ENCODE measurements around the gene CCDC57.
"Not testable (repeated sequence)": the region's sequence is repeated elsewhere in the genome, so short reads cannot be mapped to it uniquely, and the experiment has no call there.

CCDC57 gene

DNA sequence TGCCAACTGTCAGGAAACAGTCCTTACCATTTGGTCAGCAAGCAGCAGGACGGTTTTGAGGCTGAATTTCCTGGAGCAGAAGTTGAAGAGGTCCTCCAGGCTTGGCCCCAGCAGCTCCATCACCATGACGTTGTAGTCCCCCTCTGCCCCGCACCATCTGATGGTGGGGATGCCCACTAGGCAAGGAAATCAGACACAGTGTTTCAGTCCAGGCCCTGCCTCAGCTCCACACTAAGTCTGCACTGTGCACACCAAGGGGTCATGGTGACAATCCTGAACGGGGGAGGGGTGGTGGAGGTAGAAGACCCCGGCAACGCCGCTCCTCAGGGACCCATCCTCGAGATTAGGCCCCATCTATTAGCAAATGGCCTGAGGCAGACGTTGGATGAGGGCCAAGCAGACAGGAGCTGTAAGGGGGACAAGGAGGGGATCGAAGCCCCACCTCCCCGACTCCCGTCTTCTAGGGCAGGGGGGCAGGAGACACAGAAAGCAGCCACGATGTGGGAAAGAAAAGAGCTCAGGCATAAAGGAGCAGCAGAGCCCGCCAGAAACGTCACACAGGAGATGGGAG is 42.8 kb upstream of the CCDC57 start:
- TF ChIP-seq, protein P1, sequence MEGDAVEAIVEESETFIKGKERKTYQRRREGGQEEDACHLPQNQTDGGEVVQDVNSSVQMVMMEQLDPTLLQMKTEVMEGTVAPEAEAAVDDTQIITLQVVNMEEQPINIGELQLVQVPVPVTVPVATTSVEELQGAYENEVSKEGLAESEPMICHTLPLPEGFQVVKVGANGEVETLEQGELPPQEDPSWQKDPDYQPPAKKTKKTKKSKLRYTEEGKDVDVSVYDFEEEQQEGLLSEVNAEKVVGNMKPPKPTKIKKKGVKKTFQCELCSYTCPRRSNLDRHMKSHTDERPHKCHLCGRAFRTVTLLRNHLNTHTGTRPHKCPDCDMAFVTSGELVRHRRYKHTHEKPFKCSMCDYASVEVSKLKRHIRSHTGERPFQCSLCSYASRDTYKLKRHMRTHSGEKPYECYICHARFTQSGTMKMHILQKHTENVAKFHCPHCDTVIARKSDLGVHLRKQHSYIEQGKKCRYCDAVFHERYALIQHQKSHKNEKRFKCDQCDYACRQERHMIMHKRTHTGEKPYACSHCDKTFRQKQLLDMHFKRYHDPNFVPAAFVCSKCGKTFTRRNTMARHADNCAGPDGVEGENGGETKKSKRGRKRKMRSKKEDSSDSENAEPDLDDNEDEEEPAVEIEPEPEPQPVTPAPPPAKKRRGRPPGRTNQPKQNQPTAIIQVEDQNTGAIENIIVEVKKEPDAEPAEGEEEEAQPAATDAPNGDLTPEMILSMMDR (IDR thresholded peaks at IDR 0.05; ENCODE audit: low read depth, low read length): no peak
- no peak for DNase-seq (ENCODE audit: low read depth in 2 of 2)
- no peak overlapping the region for H3K4me3 ChIP-seq (replicated peaks in 1 of 2; ENCODE audit: low read depth in 2 of 2, low read length in 2 of 2)

DNA sequence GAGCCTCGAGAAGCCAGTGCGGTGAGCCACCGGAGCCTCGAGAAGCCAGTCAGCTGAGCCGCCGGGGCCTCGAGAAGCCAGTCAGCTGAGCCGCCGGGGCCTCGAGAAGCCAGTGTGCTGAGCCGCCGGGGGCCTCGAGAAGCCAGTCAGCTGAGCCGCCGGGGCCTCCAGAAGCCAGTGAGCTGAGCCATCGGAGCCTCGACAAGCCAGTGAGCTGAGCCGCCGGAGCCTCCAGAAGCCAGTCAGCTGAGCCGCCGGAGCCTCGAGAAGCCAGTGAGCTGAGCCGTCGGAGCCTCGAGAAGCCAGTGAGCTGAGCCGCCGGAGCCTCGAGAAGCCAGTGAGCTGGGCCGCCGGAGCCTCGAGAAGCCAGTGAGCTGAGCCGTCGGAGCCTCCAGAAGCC is 42.1 kb upstream of the CCDC57 start:
- H3K4me3 ChIP-seq (replicated peaks in 1 of 2; ENCODE audit: low read depth in 2 of 2, low read length in 2 of 2); DNase-seq (ENCODE audit: low read depth in 2 of 2): not testable (repeated sequence)

DNA sequence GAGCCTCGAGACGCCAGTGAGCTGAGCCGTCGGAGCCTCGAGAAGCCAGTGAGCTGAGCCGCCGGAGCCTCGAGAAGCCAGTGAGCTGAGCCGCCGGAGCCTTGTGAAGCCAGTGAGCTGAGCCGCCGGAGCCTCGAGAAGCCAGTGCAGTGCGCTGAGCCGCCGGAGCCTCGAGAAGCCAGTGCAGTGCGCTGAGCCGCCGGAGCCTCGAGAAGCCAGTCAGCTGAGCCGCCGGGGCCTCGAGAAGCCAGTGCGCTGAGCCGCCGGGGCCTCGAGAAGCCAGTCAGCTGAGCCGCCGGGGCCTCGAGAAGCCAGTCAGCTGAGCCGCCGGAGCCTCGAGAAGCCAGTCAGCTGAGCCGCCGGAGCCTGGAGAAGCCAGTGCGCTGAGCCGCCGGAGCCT is 41.5 kb upstream of the CCDC57 start:
- not testable (repeated sequence) for H3K4me3 ChIP-seq (replicated peaks in 1 of 2; ENCODE audit: low read depth in 2 of 2, low read length in 2 of 2); DNase-seq (ENCODE audit: low read depth in 2 of 2)

DNA sequence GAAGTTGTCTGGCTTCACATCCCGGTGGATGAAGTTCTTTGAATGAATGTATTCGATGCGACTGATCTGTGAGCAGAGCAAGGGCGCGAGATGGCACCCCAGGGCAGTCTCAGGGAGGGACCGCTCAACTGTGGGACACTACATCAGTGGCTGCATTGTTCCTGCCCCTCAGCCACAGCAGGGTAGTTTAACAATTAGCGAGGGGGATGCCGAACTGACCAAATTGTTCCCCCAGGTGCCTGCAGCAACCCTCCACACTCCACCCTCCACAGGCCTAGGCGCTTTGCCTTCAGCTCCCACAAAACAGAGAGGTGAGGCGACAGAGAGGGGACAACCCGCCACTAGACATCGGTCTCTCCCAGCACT is 40.5 kb upstream of the CCDC57 start:
- H3K4me3 ChIP-seq (replicated peaks in 1 of 2; ENCODE audit: low read depth in 2 of 2, low read length in 2 of 2): no peak overlapping the region
- DNase-seq (ENCODE audit: low read depth in 2 of 2): no peak
- TF ChIP-seq, protein P1 (IDR thresholded peaks at IDR 0.05; ENCODE audit: low read depth, low read length): no peak

DNA sequence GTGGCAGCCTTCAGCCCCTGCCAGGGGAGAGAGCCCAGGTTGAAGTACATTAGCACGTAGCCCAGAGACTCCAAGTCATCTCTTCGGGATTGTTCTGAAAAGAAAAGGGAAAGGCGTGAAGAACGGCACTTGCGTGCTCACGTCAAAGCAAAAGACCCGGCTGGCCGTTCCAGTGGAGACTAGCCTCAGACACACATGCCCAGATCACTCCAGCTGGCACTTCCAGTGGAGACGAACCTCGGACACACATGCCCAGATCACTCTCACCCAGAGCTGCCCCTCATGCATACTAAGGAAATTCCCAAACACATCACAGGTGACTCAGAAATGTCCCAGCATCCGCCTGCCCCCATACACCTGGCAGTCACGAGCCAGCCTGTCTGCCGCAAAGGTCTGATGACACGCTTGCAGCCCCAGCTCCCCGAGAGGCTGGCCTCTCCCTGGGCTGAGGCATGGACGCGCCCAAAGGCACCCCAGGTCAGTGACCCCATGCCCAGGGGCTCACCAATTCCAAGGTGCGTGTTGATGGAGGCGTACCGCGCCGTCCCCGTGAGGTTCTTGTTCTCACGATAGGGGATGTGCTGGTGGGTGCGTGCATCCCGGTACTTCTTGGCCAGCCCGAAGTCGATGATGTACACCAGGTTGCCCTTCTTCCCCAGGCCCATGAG is 40.0 kb upstream of the CCDC57 start:
- no peak for DNase-seq (ENCODE audit: low read depth in 2 of 2)
- no peak overlapping the region for H3K4me3 ChIP-seq (replicated peaks in 1 of 2; ENCODE audit: low read depth in 2 of 2, low read length in 2 of 2)
- TF ChIP-seq, protein P1 (IDR thresholded peaks at IDR 0.05; ENCODE audit: low read depth, low read length): no peak

DNA sequence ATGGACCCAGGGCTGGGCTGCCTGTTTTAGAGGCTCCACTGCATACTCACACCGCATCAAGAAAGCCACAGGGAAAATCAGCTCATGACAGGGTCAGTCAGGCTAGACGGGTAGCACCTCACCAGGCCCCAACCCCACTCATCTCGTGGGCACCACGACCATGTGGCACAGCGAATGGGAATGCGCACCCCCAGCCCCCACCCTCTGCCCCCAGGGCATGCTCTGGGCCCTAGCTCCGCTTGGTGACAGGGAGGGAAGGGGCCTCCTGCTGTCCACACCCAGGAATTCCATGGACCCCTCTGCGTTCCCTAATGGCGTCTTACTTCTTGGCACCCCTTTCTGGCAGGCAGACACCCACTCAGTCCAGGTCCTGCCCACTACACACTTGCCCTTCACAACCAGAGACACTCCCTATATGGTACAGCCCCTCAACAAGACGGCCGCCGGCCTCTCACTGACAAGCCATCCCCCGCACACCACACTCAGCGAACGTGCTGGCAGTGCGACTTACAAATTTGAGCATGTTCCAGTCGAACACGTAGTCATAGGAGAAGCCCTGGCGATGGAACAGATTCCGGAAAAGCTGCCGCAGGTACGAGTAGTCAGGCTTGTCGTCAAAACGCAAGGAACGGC is 38.3 kb upstream of the CCDC57 start:
- DNase-seq (ENCODE audit: low read depth in 2 of 2): no peak

DNA sequence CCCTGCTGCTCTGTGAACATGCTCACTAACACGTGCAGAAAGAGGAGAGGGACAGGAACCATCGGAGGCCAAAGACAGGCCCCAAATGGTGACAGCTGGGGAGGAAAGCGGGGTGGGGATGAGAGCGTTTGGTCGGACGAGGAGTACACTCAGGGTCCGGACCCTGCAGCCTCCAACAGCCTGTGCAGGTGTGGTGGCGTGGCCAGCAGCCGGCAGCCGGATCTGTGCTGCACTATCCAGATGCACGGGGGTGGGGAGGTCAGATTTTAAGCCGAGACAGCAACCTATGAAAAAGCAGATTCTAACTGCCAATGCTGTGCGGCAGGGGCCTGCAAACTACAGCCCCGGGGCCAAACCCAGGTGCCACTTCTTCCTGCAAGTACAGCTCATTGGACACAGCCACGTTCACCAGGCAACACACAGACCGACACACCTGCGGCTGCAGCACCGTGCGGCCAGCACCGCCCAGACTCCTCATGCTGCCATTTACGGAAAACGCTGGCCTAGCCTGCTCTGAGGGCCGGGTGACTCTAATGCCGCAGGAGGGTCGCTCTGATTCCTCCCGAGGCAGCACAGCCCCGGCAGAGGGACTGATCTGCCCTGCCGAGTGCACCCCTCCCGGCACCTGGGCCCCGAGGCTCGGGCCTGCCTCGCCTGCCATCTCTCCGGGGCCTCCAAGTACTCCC is 37.4 kb upstream of the CCDC57 start:
- TF ChIP-seq, protein P1 (IDR thresholded peaks at IDR 0.05; ENCODE audit: low read depth, low read length): no peak
- DNase-seq (ENCODE audit: low read depth in 2 of 2): no peak
- no peak overlapping the region for H3K4me3 ChIP-seq (replicated peaks in 1 of 2; ENCODE audit: low read depth in 2 of 2, low read length in 2 of 2)

More for the DNA sequence above, 38.3 kb upstream of the CCDC57 start:
- H3K4me3 ChIP-seq (replicated peaks in 1 of 2; ENCODE audit: low read depth in 2 of 2, low read length in 2 of 2): no peak overlapping the region
- TF ChIP-seq, protein P1 (IDR thresholded peaks at IDR 0.05; ENCODE audit: low read depth, low read length): no peak

All from cardiac fibroblast (primary cell).